HTR-8/SVneo (cell line): ENCODE results near the gene DNLZ.

ENCODE experiments used
- DNase-seq: peaks from one replicate; pipeline ENCODE4 v3.0.0; 2011; ENCODE audit warnings: low spot score, mixed read lengths; ENCODE audit not compliant: insufficient read length
- FAIRE-seq: peaks from 2 replicates; lab custom pipeline; 2011; peaks lifted over from hg19 to GRCh38; lab: Jason Lieb, UNC

The DNLZ gene

DNA sequence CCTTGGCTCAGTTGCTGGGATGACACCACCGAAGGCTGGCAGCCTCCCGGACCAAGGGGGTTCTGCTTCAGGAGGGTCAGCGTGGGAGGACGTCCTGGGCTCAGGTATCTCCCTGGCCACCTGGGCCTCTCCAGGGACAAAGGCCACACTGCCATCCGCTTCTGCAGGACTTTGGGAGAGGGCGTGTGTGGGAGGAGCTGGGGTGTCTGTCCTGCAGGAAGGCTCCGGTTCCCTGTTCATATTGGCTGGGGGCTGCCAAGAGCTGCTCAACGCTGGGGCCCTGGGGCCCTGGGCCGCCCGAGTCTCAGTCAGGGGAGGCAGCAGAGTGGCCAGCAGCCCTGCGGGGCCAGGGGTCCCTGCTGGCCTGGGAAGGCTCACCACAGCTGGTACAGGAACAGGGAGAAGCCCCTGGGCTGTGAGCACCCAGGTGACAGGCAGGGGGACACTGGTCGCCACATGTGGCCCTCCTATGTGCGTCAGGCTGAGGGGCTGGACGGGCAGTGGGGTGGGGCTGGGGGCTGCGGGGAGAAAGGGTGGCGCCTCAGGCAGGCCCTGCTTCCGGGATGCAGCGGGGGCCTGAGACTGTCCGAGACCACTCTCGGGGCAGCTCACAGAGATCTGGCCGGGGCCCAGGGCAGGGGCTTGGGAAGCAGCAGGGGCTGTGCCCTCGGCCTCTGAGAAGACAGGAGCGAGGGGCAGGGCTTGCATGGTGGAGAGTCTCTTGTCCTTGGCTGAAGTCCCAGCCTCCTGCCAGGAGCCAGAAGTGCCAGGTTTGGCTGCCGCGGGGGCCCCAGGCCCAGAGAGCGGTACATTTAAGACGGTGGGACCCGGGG, 14.8 kb upstream of the DNLZ start:
- DNase-seq (no peak), FAIRE-seq (no peak)

DNA sequence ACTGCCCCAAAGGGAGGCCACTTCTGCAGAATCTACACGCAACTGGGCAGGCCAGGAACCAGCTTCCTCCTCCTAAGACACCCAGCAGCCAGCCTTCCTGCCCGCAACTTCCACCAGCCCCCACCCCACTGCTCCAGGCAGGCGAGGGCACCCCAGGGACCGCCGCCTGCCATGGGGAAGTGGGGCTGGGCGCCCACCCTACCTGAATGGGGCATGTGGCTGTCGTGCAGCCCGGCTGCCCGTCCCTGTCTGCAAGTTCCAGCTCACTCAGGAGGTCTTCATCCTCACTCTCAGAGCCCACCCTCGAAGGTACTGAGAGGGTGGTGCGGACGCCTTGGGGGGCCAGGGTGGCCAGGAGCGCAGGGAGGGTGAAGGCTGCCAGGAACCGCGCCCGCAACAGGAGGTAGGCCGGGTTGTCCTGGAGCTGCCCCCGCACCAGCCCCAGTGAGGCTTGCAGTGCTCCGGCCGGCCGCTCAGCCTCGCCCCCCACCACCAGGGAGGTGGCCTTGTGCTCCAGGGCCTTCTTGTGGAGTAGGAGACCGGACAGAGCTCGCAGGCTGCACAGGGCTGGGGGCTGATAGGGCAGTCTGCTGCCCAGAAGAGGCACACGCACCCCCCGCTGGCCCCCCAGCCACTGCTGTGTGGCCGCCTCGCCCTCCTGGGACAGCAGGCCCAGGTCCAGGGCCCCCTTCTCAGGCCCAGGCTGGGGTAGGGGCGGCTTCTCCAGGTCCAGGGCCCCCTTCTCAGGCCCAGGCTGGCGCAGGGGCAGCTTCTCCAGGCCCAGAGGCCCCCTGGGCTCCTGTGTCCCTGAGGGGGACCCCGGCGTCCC, 14.0 kb upstream of the DNLZ start:
- no peak for DNase-seq
- FAIRE-seq: no peak

DNA sequence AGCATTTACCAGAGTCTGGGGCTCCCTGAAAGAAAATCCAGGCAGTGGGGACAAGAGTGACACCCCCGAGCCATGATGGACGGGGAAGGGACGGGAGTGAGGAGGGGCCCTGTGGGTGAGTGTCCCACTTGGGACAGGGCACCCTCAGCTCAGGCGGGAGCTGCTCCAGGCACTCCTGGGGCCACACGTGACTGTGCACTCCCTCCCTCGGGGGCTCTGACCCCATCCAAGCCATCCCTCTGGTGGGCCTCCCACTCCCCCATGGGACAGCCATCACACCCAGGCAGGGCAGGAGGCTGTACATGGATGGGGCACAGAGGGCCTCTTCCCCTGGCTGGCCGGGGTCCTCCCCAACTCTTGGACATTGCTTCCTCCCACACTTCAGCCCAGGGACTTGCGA, 12.9 kb upstream of the DNLZ start:
- FAIRE-seq: no peak
- no peak for DNase-seq

DNA sequence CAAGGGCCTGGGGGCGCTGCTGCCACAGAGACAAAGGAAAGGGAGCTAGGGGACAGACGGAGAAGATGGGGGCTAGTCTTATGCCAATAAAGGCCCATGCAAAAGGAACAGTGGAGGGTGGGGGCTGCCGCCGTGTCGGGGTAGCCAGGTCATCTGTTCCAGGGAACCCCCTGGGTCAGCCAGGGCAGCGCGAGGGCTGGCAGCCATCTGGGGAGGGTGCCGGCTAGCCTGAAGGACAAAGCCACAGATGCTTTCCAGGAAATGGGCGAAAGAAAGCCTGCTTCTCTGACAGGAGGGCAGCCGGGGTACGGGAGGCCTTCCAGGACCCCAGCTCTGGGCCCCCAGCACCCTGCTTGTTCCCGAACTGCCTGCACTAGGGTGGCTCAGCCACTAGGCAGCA, 11.6 kb upstream of the DNLZ start:
- DNase-seq (no peak), FAIRE-seq (no peak)

GRCh38 chr9:136374183-136374575, 10.6 kb upstream of the DNLZ start:
- FAIRE-seq: no peak

GRCh38 chr9:136373300-136374182, 10.0 kb upstream of the DNLZ start, which contains the start of gene CARD9:
Gene CARD9, minus strand, starts transcription at chr9:136373669. Its CDS starts 1,591 bp downstream, at chr9:136372078.
- DNase-seq (no peak), FAIRE-seq (no peak)

More at GRCh38 chr9:136374183-136374575, 10.6 kb upstream of the DNLZ start:
- no peak for DNase-seq

DNA sequence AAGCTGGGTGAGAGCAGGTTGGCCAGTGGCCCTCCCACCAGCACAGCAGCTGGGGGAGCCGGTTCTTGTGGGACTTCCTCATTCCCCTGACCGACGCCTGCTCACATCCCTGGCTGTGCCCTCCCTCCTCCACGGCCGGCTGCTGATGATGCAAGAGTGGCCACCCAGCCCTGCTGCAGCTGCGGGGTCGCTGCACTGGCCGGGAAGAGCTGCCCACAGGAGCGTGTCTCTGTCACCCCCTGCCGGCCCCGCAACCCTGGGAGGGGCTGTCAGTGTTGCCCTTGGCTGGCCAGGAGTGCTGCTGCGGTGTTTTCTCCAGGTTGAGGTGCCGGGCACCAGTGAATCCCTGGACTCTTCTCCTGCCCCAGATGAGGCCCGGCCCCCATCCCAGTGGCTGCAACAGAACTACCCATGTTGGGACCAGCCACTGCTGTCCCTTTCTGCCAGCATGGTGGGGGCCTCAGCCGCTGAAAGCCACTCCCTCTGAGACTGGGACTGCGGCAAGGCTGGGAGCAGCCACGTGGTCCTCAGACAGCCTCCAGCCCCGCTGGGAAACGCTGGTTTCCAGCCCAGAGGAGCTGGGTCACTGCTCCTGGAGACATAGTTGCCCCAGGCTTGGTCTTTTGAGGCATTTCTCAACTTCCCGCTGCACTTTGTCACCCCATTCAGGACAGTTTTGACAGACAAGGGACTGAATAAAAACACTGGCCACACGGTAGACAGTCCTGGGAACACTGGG, 9.2 kb upstream of the DNLZ start:
- DNase-seq: peak; percentile 34
- FAIRE-seq: no peak

GRCh38 chr9:136372006-136372405, 8.5 kb upstream of the DNLZ start:
- DNase-seq: no peak
- no peak for FAIRE-seq

DNA sequence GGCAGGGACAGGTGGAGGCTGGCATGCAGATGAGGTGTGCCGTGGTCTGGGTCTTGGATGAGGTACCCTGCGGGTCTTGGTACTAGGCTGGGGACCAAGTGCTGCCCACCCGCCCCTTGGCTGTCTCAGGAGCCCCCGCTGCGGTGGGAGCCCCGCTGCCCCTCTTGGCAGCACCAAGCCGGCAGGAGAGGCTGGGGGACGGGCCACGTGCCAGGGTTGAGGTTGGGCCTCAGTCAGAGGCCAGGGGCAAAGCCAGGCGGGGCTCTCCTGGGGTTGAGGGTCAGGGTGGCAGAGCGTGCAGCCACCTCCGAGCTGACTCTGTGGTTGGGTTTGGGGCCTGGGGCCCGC, 8.0 kb upstream of the DNLZ start:
- no peak for DNase-seq
- FAIRE-seq: no peak

GRCh38 chr9:136370687-136371532, 7.4 kb upstream of the DNLZ start:
- DNase-seq (no peak), FAIRE-seq (no peak)

DNA sequence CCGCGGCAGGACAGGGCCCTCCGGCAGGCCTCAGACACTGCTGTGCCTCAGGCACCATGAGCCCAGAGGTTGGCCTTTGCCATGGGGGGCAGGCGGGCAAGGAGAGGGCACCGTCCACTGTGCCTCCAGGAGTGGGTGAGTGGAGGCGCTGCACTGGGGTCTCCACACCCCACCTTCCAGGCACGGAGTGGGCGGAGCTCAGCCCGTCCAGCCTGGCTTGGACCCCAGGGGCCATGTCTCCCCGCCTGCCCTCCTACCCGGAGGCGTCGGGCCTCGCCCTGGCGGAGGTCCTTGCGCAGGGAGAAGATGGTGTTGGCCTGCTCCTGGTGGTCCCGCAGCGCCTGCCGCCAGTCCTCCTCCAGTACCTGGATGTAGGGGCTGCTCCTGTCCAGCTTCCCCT, 6.5 kb upstream of the DNLZ start:
- DNase-seq: no peak
- no peak for FAIRE-seq

GRCh38 chr9:136368190-136368589, 4.6 kb upstream of the DNLZ start:
- no peak for DNase-seq
- FAIRE-seq: no peak

DNA sequence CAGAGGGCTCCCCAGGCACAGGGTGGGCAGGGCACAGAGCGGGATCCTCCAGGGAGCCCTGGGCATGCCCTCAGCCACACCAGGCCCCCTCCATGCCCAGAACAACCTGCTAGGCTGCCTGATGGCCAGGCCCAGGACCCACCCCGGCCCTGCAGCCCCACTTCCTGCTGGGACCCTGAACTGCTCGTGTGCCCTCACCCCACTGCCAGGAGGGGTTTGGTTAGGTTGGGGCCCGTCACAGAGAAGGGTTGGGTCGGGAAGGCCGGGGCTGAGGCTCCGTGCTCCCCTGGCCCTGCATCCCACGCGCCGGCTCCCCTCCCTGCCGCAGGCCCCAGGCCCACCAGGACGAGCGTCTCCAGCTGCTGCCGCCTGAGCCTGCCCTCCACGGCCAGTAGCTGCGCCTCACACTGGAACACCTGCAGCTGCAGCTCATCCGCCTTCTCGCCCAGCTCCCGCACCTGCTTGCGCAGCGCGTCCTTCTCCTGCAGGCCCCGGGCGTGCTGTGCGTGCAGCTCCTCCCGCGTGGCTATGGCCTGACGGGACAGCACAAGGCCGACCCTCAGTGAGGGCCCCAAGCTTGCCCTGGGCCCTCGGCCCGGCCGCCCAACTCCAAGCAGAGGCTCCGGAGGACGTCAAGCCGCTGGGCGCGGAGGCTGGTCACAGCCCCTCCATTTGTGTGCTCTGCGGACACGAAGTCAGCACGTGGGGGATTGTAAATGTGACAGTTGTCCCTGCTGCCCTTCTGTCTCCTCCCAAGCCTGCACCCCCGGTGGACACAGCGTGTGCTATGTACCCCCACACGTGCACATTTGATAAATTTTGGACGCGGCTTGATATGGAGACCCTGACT, 4.0 kb upstream of the DNLZ start:
- FAIRE-seq (no peak), DNase-seq (no peak)

- DNase-seq (no peak), FAIRE-seq (no peak)
Measured at GRCh38 chr9:136366826-136367225, 3.3 kb upstream of the DNLZ start.

DNA sequence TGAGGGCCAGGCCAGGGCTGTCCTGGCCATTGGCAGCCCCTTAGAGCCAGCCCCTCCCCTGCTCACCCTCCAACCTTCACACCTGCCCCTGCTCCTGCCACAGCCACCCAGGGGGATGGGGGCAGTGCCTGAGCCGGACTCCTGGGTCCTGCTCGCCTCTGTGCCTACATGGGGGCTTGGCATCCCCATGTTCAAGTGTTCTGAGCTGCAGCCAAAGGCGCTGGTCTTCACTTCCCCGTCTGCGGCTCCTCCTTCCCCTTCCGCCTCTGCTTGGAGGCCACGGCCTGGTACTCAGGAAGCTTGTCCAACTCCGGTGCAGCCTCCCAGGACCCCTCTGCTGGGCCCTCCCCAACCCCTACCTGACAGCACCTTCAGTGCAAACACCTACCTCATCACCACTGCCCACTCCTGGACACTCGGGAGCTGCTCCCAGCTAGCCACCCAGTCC, 2.3 kb upstream of the DNLZ start:
- no peak for DNase-seq
- no peak for FAIRE-seq

GRCh38 chr9:136364942-136365774, 1.6 kb upstream of the DNLZ start:
- no peak for FAIRE-seq
- no peak for DNase-seq
